Upper lobe of left lung (tissue), 4 donors: Measurements from ENCODE around the gene WSB1.

Source experiments
- EP300 ChIP-seq, 4 donors: sonication (generic); formaldehyde crosslinking; IDR thresholded peaks; one replicate each; pipeline ENCODE4 v1.5.1; 2017; ENCODE audit warnings: antibody characterized with exemption in 4 of 4, control low read depth in 2 of 4
- POLR2AphosphoS5 ChIP-seq, 2 donors: sonication (generic); formaldehyde crosslinking; IDR thresholded peaks; one replicate each; pipeline ENCODE4 v1.5.1; 2017; ENCODE audit warnings: antibody characterized with exemption in 2 of 2
- TF ChIP-seq, protein P1 (sequence below), 6 experiments: fragments of 450-650 bp in 4 of 6; fragments of 200-600 bp in 2 of 6; sonication (generic) in 2 of 6; IDR thresholded peaks; one replicate each; pipeline ENCODE4 v1.5.1; 2016 to 2019; ENCODE audit warnings: antibody characterized with exemption in 6 of 6

DNA sequence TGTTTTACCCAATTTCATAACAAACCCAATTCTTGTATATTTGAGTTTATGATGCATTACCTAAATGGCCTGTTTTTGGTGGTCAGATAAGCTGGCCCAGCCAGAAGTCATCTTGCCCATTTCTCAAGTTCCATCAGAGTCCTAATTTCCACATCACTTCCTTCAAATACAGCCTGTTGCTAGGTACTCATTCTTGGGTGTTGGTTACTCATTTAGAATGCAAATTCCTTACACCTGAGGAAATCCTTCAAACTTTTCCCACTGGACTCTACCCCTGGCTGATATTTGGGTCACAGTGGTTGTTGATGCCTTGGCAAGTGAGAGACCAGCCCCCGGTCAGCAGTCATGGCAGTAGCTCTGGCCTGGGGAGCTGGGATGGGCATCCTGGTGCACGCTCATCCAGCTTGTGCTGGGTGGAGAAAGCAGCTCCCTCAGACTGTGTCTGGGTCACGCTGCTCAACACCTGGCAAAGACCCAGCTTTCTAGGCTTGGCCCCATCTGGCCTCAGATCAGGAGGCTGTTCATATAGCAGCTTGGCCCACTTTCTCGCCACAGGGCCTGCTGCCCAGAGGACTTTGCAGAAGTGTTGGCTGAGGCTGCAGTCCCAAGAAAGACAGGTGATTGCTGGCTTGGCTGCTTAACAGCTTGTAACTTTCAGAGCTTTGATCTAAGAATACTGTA lies 25.8 kb downstream of the WSB1 start:
- TF ChIP-seq, protein P1, sequence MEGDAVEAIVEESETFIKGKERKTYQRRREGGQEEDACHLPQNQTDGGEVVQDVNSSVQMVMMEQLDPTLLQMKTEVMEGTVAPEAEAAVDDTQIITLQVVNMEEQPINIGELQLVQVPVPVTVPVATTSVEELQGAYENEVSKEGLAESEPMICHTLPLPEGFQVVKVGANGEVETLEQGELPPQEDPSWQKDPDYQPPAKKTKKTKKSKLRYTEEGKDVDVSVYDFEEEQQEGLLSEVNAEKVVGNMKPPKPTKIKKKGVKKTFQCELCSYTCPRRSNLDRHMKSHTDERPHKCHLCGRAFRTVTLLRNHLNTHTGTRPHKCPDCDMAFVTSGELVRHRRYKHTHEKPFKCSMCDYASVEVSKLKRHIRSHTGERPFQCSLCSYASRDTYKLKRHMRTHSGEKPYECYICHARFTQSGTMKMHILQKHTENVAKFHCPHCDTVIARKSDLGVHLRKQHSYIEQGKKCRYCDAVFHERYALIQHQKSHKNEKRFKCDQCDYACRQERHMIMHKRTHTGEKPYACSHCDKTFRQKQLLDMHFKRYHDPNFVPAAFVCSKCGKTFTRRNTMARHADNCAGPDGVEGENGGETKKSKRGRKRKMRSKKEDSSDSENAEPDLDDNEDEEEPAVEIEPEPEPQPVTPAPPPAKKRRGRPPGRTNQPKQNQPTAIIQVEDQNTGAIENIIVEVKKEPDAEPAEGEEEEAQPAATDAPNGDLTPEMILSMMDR (IDR thresholded peaks at IDR 0.05) = no peak
- peak in 1 of 4 donors; percentile 47 for TF ChIP-seq EP300 (IDR thresholded peaks at IDR 0.05)
- peak in 1 of 2 donors; percentile 53 for TF ChIP-seq POLR2AphosphoS5 (IDR thresholded peaks at IDR 0.05)
